GM18870 (cell line): Measurements from ENCODE around the gene MAPT.

Experiments used
- ATAC-seq: cut with Tn5 transposase; IDR thresholded peaks from one replicate; pipeline ENCODE4 v1.9.1; 2021; ENCODE audit warnings: moderate library complexity; ENCODE audit not compliant: unreplicated experiment

The MAPT gene

GRCh38 chr17:45894022-45894784, at the start of gene MAPT:
Gene MAPT (plus strand): TSS chr17:45894554. CDS start chr17:45962338, 67,784 bp downstream.
- no peak for ATAC-seq

- ATAC-seq, result no peak
Measured at GRCh38 chr17:45844695-45845375, 49.5 kb upstream of the MAPT start, which contains the start of gene SPPL2C. Gene SPPL2C (plus strand): TSS chr17:45844881. CDS start chr17:45844907, 26 bp downstream.

- no peak for ATAC-seq
Measured at GRCh38 chr17:45845376-45846185, 48.8 kb upstream of the MAPT start.

- ATAC-seq, result no peak
Measured at GRCh38 chr17:45846223-45846622, 48.1 kb upstream of the MAPT start.

GRCh38 chr17:45846646-45847045, 47.7 kb upstream of the MAPT start:
- no peak for ATAC-seq

GRCh38 chr17:45847101-45847500, 47.3 kb upstream of the MAPT start:
- ATAC-seq, result no peak

GRCh38 chr17:45847747-45848146, 46.6 kb upstream of the MAPT start:
- no peak for ATAC-seq

GRCh38 chr17:45848405-45848804, 45.9 kb upstream of the MAPT start:
- no peak for ATAC-seq

- no peak for ATAC-seq
Measured at GRCh38 chr17:45848868-45849535, 45.4 kb upstream of the MAPT start.

GRCh38 chr17:45849536-45849990, 44.8 kb upstream of the MAPT start:
- ATAC-seq, result no peak

- ATAC-seq, result no peak
Measured at GRCh38 chr17:45850011-45850410, 44.3 kb upstream of the MAPT start.

- ATAC-seq, result no peak
Measured at GRCh38 chr17:45850468-45850867, 43.9 kb upstream of the MAPT start.

- no peak for ATAC-seq
Measured at GRCh38 chr17:45851022-45851421, 43.3 kb upstream of the MAPT start.

- no peak for ATAC-seq
Measured at GRCh38 chr17:45851464-45851863, 42.9 kb upstream of the MAPT start.

GRCh38 chr17:45851873-45852272, 42.5 kb upstream of the MAPT start:
- no peak for ATAC-seq

GRCh38 chr17:45852535-45853297, 41.6 kb upstream of the MAPT start:
- ATAC-seq, result no peak

GRCh38 chr17:45854209-45854608, 40.1 kb upstream of the MAPT start:
- no peak for ATAC-seq

GRCh38 chr17:45855691-45856336, 38.5 kb upstream of the MAPT start:
- ATAC-seq, result no peak

- no peak for ATAC-seq
Measured at GRCh38 chr17:45857977-45858708, 36.2 kb upstream of the MAPT start.
